ENCODE data around the gene ATP8B3. TPM values are rescaled to one million over a fixed set of nuclear protein-coding genes. Genes with fewer than 3 reads are reported as not detected.

The ATP8B3 gene
- total and polyA plus RNA-seq, 9 of the 15 experiments (the other 6 are each of a cell fraction or from before 2014, with no cell fraction given) = 1.2 to 12.3 (median 3.8) TPM

- TF ChIP-seq, protein P1, sequence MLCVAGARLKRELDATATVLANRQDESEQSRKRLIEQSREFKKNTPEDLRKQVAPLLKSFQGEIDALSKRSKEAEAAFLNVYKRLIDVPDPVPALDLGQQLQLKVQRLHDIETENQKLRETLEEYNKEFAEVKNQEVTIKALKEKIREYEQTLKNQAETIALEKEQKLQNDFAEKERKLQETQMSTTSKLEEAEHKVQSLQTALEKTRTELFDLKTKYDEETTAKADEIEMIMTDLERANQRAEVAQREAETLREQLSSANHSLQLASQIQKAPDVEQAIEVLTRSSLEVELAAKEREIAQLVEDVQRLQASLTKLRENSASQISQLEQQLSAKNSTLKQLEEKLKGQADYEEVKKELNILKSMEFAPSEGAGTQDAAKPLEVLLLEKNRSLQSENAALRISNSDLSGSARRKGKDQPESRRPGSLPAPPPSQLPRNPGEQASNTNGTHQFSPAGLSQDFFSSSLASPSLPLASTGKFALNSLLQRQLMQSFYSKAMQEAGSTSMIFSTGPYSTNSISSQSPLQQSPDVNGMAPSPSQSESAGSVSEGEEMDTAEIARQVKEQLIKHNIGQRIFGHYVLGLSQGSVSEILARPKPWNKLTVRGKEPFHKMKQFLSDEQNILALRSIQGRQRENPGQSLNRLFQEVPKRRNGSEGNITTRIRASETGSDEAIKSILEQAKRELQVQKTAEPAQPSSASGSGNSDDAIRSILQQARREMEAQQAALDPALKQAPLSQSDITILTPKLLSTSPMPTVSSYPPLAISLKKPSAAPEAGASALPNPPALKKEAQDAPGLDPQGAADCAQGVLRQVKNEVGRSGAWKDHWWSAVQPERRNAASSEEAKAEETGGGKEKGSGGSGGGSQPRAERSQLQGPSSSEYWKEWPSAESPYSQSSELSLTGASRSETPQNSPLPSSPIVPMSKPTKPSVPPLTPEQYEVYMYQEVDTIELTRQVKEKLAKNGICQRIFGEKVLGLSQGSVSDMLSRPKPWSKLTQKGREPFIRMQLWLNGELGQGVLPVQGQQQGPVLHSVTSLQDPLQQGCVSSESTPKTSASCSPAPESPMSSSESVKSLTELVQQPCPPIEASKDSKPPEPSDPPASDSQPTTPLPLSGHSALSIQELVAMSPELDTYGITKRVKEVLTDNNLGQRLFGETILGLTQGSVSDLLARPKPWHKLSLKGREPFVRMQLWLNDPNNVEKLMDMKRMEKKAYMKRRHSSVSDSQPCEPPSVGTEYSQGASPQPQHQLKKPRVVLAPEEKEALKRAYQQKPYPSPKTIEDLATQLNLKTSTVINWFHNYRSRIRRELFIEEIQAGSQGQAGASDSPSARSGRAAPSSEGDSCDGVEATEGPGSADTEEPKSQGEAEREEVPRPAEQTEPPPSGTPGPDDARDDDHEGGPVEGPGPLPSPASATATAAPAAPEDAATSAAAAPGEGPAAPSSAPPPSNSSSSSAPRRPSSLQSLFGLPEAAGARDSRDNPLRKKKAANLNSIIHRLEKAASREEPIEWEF (CRISPR knock-in tag; IDR thresholded peaks at IDR 0.05) = no peak
- no peak for TF ChIP-seq STAT5A (IDR thresholded peaks at IDR 0.05; ENCODE audit: borderline replicate concordance, low read length)
These were observed 41.4 kb upstream of the ATP8B3 start (continued) for GRCh38 chr19:1853295-1854038.

DNA sequence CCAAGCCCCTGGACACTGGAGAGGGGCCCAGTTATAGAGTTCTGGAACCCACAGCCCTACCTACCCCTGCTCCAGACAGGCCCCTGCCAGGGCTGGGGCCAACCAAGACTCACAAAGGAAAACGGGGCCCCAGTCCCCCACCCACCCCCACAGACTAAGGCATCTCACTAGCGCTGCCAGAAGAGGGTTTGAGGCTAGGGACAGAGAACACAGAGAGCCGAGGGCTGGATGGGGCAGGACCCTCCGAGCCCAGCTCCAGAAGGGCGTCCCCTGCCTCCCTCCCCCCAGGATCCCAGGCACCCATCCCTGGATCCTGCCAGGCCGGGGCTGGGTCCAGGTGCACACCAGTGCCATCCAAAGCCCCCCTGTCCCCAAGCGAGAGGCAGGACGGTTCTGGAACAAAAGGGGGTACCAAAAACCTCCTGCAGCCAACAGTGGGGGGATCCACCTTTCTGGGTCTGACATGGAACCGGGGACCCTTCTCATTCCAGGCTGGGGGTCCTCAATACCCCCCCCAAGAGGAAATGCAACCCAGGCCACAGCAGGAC lies 40.6 kb upstream of the ATP8B3 start:
- BruUV-seq (replicated peaks) = no TSS peak
- no peaks in the 10 kb centered on the region for H3K9me3 ChIP-seq (replicated peaks; ENCODE audit: control insufficient read depth, insufficient read depth, low read depth, low read length)
- no peak for ATAC-seq
- H3K4me2 ChIP-seq (ENCODE audit: insufficient read depth, low read length) = peak overlapping the region; percentile 94; the same call in 1 of the 2 replicates
- no peaks in the 10 kb centered on the region for H3K9me1 ChIP-seq (ENCODE audit: control insufficient read depth, insufficient read depth, low read length)
- no peak for TF ChIP-seq ZNF263 (CRISPR knock-in tag; IDR thresholded peaks at IDR 0.05; ENCODE audit: borderline replicate concordance)
- TF ChIP-seq ZFPM2 (CRISPR knock-in tag; IDR thresholded peaks at IDR 0.05) = no peak
- TF ChIP-seq ZKSCAN3 (CRISPR knock-in tag; IDR thresholded peaks at IDR 0.05) = no peak
- no peak for TF ChIP-seq ERF (CRISPR knock-in tag; IDR thresholded peaks at IDR 0.05)
- TF ChIP-seq NCOA1 (IDR thresholded peaks at IDR 0.05; ENCODE audit: low read depth) = no peak
- TF ChIP-seq NFIX (CRISPR knock-in tag; IDR thresholded peaks at IDR 0.05; ENCODE audit: low read depth) = no peak
- TF ChIP-seq SMC3 (conservative IDR thresholded peaks at IDR 0.05; ENCODE audit: insufficient read depth, low read depth, low read length) = no peak
- ChIA-PET CTCF (ENCODE audit: low intra/inter-chr PET ratio) (no interaction called here), POLR2A (no interaction called here)
- intact Hi-C loops (cut with micrococcal nuclease) = no loop called here
- FAIRE-seq = no peak
- H3K27me3 ChIP-seq (ENCODE audit: control insufficient read depth in 2 of 2, insufficient read depth in 2 of 2, low read length in 2 of 2) = no peaks in the 10 kb centered on the region
- DNase-seq (ENCODE audit: extremely low read depth in 1 of 4, low spot score in 3 of 4) = no peak
- peaks cover 41 to 85% of the 10 kb centered on the region in 2 experiments for H3K4me1 ChIP-seq (replicated peaks in 1 of 2; ENCODE audit: control insufficient read depth in 2 of 2, insufficient read depth in 2 of 2, low read length in 2 of 2)
- H3K79me2 ChIP-seq (ENCODE audit: control insufficient read depth, insufficient read depth, low read length) = peaks cover 82% of the 10 kb centered on the region
- 55% methylated on average over 5 of the region's 9 CpGs for WGBS (ENCODE audit: insufficient coverage, low coverage, missing lambda C conversion rate)
- H3K4me3 ChIP-seq = no peak overlapping the region
- H3K36me3 ChIP-seq (ENCODE audit: control insufficient read depth, insufficient read depth, low read length) = peaks cover 29% of the 10 kb centered on the region; the same call in 1 of the 3 replicates
- no peak overlapping the region for H2AFZ ChIP-seq (ENCODE audit: low read depth, low read length)
- peak overlapping the region; percentile 63; the same call in 1 of the 3 replicates for H3K27ac ChIP-seq (ENCODE audit: extremely low read depth, low read depth, low read length)
- in situ Hi-C loops (cut with MboI) = no loop called here
- H4K20me1 ChIP-seq (replicated peaks; ENCODE audit: control insufficient read depth, insufficient read depth, low read length) = peaks cover 3% of the 10 kb centered on the region; the same call in 1 of the 2 replicates
- peak overlapping the region; percentile 27 to 88 for H3K9ac ChIP-seq (ENCODE audit: insufficient read depth in 1 of 2, low read depth in 2 of 2, low read length in 2 of 2)
